HFF-Myc (cell line): Measurements from ENCODE around the gene KBTBD6.
"Not testable (repeated sequence)": the region's sequence is repeated elsewhere in the genome, so short reads cannot be mapped to it uniquely, and the experiment has no call there.

Experiments
- DNase-seq: peaks from one replicate; pipeline ENCODE4 v3.0.0-alpha.2; 2011; ENCODE audit warnings: low read depth; ENCODE audit errors: extremely low read depth
- H3K4me3 ChIP-seq: replicated peaks from 2 replicates; pipeline ENCODE4 v1.5.1; 2011; ENCODE audit warnings: low read depth, mild to moderate bottlenecking, control low read depth, low read length
- TF ChIP-seq, protein P1 (sequence below): IDR thresholded peaks from 2 replicates; pipeline ENCODE4 v1.5.1; 2012; ENCODE audit warnings: mild to moderate bottlenecking, low read depth, low read length, control low read depth; ENCODE audit errors: missing control alignments

KBTBD6 gene

GRCh38 chr13:41111454-41111853 lies 21.1 kb downstream of the KBTBD6 start:
- DNase-seq, result no peak
- TF ChIP-seq, protein P1, sequence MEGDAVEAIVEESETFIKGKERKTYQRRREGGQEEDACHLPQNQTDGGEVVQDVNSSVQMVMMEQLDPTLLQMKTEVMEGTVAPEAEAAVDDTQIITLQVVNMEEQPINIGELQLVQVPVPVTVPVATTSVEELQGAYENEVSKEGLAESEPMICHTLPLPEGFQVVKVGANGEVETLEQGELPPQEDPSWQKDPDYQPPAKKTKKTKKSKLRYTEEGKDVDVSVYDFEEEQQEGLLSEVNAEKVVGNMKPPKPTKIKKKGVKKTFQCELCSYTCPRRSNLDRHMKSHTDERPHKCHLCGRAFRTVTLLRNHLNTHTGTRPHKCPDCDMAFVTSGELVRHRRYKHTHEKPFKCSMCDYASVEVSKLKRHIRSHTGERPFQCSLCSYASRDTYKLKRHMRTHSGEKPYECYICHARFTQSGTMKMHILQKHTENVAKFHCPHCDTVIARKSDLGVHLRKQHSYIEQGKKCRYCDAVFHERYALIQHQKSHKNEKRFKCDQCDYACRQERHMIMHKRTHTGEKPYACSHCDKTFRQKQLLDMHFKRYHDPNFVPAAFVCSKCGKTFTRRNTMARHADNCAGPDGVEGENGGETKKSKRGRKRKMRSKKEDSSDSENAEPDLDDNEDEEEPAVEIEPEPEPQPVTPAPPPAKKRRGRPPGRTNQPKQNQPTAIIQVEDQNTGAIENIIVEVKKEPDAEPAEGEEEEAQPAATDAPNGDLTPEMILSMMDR, result no peak
- no peak overlapping the region for H3K4me3 ChIP-seq

DNA sequence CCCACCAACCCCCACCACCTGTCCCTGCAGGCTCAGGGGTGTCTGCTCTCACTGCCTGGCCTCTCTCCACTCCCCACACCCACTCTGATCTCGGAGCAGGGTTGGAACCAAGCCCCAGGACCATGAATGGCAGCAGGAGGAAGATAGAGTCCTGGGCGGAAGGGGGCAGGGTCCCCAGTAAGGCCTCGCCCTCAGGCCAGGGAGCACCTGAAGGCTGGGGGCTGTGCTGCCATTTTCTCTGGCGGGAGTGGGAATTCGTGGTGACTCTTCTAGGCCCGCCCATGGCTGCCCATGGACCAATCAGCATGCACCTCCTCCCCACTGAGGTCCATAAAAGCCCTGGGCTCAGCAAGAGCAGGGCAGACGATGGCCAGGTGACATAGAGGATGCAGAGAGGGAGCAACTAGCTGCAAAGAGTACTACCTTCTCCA lies 25.0 kb downstream of the KBTBD6 start:
- DNase-seq, result no peak
- TF ChIP-seq, protein P1, result no peak
- H3K4me3 ChIP-seq, result no peak overlapping the region

- TF ChIP-seq, protein P1, result no peak
- no peak overlapping the region for H3K4me3 ChIP-seq
- no peak for DNase-seq
Measured at GRCh38 chr13:41107104-41107571, 25.5 kb downstream of the KBTBD6 start.

GRCh38 chr13:41099986-41100385 lies 32.6 kb downstream of the KBTBD6 start:
- DNase-seq, result no peak
- TF ChIP-seq, protein P1, result no peak
- H3K4me3 ChIP-seq, result no peak overlapping the region

- TF ChIP-seq, protein P1, result no peak
Measured at GRCh38 chr13:41098761-41099160, 33.8 kb downstream of the KBTBD6 start.

GRCh38 chr13:41095681-41096080 lies 36.9 kb downstream of the KBTBD6 start:
- H3K4me3 ChIP-seq, DNase-seq: not testable (repeated sequence)

More at GRCh38 chr13:41098761-41099160, 33.8 kb downstream of the KBTBD6 start:
- DNase-seq, result no peak
- H3K4me3 ChIP-seq, result no peak overlapping the region

DNA sequence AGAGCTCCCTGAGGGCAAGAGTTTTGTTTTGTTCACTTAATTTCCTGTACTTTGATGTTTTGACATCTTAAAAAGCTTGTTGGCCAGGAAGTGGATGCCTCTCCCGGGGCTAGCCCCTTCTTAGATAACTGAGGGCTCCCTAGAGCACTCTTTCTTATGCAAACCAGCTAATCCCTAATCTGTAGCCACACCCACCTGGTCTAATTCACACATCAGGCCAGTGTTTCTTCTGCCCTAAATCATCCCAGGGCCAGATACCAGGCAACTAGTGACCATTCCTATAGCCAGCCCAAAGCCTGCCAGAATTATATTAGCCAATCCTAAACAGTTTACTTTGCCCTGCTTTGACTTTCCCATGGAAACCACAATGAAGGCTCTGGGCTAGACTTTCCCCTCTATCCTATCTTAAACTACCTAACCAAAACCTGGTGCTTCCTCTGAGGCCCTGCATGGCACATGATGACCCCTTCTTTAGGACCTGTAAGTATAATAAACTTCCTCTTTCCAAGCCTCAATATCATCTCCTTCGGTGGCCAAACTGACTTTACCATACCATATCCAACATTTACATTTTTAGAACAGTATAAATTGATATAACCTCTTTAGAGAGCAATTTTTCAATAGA lies 46.5 kb downstream of the KBTBD6 start:
- H3K4me3 ChIP-seq, result no peak overlapping the region
- TF ChIP-seq, protein P1, result no peak
- DNase-seq, result no peak
